CD4-positive, alpha-beta T cell treated with Interleukin-4 for 1 hour (primary cell): ENCODE measurements around the gene MXD4.
A peak's percentile ranks its signal among the peaks of the same experiment; 100 is the strongest.
"Not testable (repeated sequence)": the region's sequence is repeated elsewhere in the genome, so short reads cannot be mapped to it uniquely, and the experiment has no call there.

ENCODE experiments used
- DNase-seq, 2 donors: peaks; one replicate each; pipeline ENCODE4 v3.0.0-alpha.2; 2020 to 2022

The MXD4 gene

GRCh38 chr4:2249526-2250356, 12.2 kb downstream of the MXD4 start:
- peak in 1 of 2 donors; percentile 6 for DNase-seq

- peak in 1 of 2 donors; percentile 9 for DNase-seq
Observed at GRCh38 chr4:2248821-2249261, 13.1 kb downstream of the MXD4 start.

GRCh38 chr4:2248044-2248780, 13.7 kb downstream of the MXD4 start:
- peak in 1 of 2 donors; percentile 10 for DNase-seq

GRCh38 chr4:2247128-2248043, 14.5 kb downstream of the MXD4 start:
- DNase-seq, result peak in 1 of 2 donors; percentile 8

GRCh38 chr4:2246384-2247127, 15.4 kb downstream of the MXD4 start:
- peak in 1 of 2 donors; percentile 8 for DNase-seq

GRCh38 chr4:2245787-2246275, 16.1 kb downstream of the MXD4 start:
- no peak for DNase-seq

- DNase-seq, result peak in 1 of 2 donors; percentile 7
Observed at GRCh38 chr4:2245057-2245786, 16.7 kb downstream of the MXD4 start.

GRCh38 chr4:2243681-2244380, 18.1 kb downstream of the MXD4 start:
- DNase-seq, result peak in 1 of 2 donors; percentile 21

- DNase-seq, result peak; percentile 99
Observed at GRCh38 chr4:2241410-2242353, 20.2 kb downstream of the MXD4 start, which contains the start of the genes HAUS3 and POLN. TSS of gene HAUS3 (minus strand) at chr4:2242121. CDS start at chr4:2240946, 1,175 bp downstream. TSS of gene POLN (minus strand) at chr4:2242121. CDS start at chr4:2229231, 12,890 bp downstream.

- peak; percentile 11 to 82 for DNase-seq
Observed at GRCh38 chr4:2241003-2241402, 20.9 kb downstream of the MXD4 start.

GRCh38 chr4:2236944-2237666, 24.8 kb downstream of the MXD4 start:
- no peak for DNase-seq

- no peak for DNase-seq
Observed at GRCh38 chr4:2231082-2231481, 30.8 kb downstream of the MXD4 start.

GRCh38 chr4:2226261-2226660, 35.6 kb downstream of the MXD4 start:
- DNase-seq, result no peak

GRCh38 chr4:2222838-2223237, 39.1 kb downstream of the MXD4 start:
- no peak for DNase-seq

- DNase-seq, result not testable (repeated sequence)
Observed at GRCh38 chr4:2221378-2221777, 40.5 kb downstream of the MXD4 start.

- DNase-seq, result peak; percentile 79 to 84
Observed at GRCh38 chr4:2220016-2220630, 41.8 kb downstream of the MXD4 start.

GRCh38 chr4:2219233-2219760, 42.6 kb downstream of the MXD4 start:
- DNase-seq, result no peak

- no peak for DNase-seq
Observed at GRCh38 chr4:2218436-2218835, 43.5 kb downstream of the MXD4 start.
